ENCODE measurements around the gene MYB. TPM values are rescaled to one million over a fixed set of nuclear protein-coding genes. Genes with fewer than 3 reads are reported as not detected.
A peak's percentile ranks its signal among the peaks of the same experiment; 100 is the strongest.

MYB gene
- total and polyA plus RNA-seq, 9 donors: 0.40 to 1.5 (median 1.1) TPM

DNA sequence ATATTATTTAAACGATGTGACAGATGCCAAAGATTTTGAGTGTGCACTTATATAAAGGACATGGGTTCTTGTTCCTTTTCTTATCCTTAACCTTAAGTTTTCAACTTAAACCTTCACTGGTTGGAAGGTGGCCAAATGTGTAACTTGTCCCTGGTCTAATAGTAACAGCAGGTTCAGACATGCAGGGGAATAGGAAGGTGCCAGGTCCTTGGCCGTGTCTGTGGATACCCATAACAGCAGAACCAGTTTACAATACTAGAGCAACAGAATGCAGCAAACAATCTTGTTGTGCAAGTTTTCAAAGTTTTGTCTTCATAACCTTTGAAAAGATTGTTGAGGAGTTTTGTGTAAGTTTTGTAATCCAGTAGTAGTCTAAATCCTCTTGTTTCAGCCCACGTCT lies 4.4 kb downstream of the MYB start:
- Histone ChIP-seq H3K27ac (ENCODE audit: low read length) (no peak overlapping the region), H3K4me3 (ENCODE audit: low read length) (no peak overlapping the region), H3K4me1 (ENCODE audit: control insufficient read depth, insufficient read depth, low read length) (peaks cover 22% of the 10 kb centered on the region), H3K36me3 (ENCODE audit: control insufficient read depth, insufficient read depth, low read length) (no peaks in the 10 kb centered on the region), H3K27me3 (ENCODE audit: control insufficient read depth, insufficient read depth, low read length) (peaks cover 33% of the 10 kb centered on the region), H3K9me3 (replicated peaks; ENCODE audit: control insufficient read depth, low read depth, low read length) (no peaks in the 10 kb centered on the region)
- WGBS (ENCODE audit: insufficient coverage): no CpG with 5 or more reads among the region's 3 CpGs
- DNase-seq: no peak

DNA sequence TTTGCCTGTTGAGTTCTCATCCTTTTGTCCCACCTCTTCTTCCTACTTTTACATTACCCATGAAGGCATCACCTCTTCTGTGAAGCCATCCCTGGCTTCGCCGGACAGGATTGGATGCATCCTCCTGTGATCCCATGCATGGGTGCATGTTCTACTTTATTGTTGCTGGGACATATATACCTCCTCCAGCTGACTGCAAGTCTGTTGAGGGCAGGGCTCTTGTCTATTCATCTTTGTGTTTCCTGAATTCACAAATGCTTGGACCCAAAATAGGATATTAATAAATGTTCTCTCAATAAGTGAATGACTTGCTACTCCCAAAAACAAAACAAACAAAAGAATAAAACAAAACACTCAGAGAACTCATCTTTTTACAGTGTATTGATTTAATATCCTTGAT lies 5.1 kb downstream of the MYB start:
- no peak for DNase-seq
- no peak overlapping the region for H3K27ac ChIP-seq (ENCODE audit: low read length)
- peaks cover 22% of the 10 kb centered on the region for H3K4me1 ChIP-seq (ENCODE audit: control insufficient read depth, insufficient read depth, low read length)
- no peaks in the 10 kb centered on the region for H3K9me3 ChIP-seq (replicated peaks; ENCODE audit: control insufficient read depth, low read depth, low read length)
- H3K4me3 ChIP-seq (ENCODE audit: low read length): no peak overlapping the region
- 100% methylated on average over 2 of the region's 2 CpGs for WGBS (ENCODE audit: insufficient coverage)
- no peaks in the 10 kb centered on the region for H3K36me3 ChIP-seq (ENCODE audit: control insufficient read depth, insufficient read depth, low read length)
- peaks cover 31% of the 10 kb centered on the region for H3K27me3 ChIP-seq (ENCODE audit: control insufficient read depth, insufficient read depth, low read length)

- Histone ChIP-seq H3K27ac (ENCODE audit: low read length) (no peak overlapping the region), H3K36me3 (ENCODE audit: control insufficient read depth, insufficient read depth, low read length) (no peaks in the 10 kb centered on the region), H3K4me3 (ENCODE audit: low read length) (no peak overlapping the region), H3K9me3 (replicated peaks; ENCODE audit: control insufficient read depth, low read depth, low read length) (no peaks in the 10 kb centered on the region), H3K27me3 (ENCODE audit: control insufficient read depth, insufficient read depth, low read length) (peaks cover 21% of the 10 kb centered on the region), H3K4me1 (ENCODE audit: control insufficient read depth, insufficient read depth, low read length) (peaks cover 14% of the 10 kb centered on the region)
- DNase-seq: no peak
- no CpG with 5 or more reads among the region's 4 CpGs for WGBS (ENCODE audit: insufficient coverage)
Measured at GRCh38 chr6:135187372-135187771, 6.3 kb downstream of the MYB start.

- Histone ChIP-seq H3K4me1 (ENCODE audit: control insufficient read depth, insufficient read depth, low read length) (peaks cover 2% of the 10 kb centered on the region), H3K27me3 (ENCODE audit: control insufficient read depth, insufficient read depth, low read length) (peaks cover 8% of the 10 kb centered on the region), H3K27ac (ENCODE audit: low read length) (no peak overlapping the region), H3K4me3 (ENCODE audit: low read length) (no peak overlapping the region), H3K9me3 (replicated peaks; ENCODE audit: control insufficient read depth, low read depth, low read length) (no peaks in the 10 kb centered on the region), H3K36me3 (ENCODE audit: control insufficient read depth, insufficient read depth, low read length) (no peaks in the 10 kb centered on the region)
- 93% methylated on average over 2 of the region's 2 CpGs for WGBS (ENCODE audit: insufficient coverage)
- DNase-seq: no peak
Measured at GRCh38 chr6:135188718-135189117, 7.6 kb downstream of the MYB start.

- Histone ChIP-seq H3K4me3 (ENCODE audit: low read length) (no peak overlapping the region), H3K4me1 (ENCODE audit: control insufficient read depth, insufficient read depth, low read length) (no peaks in the 10 kb centered on the region), H3K27ac (ENCODE audit: low read length) (no peak overlapping the region), H3K27me3 (ENCODE audit: control insufficient read depth, insufficient read depth, low read length) (peaks cover 4% of the 10 kb centered on the region), H3K9me3 (replicated peaks; ENCODE audit: control insufficient read depth, low read depth, low read length) (no peaks in the 10 kb centered on the region), H3K36me3 (ENCODE audit: control insufficient read depth, insufficient read depth, low read length) (no peaks in the 10 kb centered on the region)
- no CpG with 5 or more reads among the region's 1 CpG for WGBS (ENCODE audit: insufficient coverage)
- no peak for DNase-seq
Measured at GRCh38 chr6:135189344-135189743, 8.2 kb downstream of the MYB start.

DNA sequence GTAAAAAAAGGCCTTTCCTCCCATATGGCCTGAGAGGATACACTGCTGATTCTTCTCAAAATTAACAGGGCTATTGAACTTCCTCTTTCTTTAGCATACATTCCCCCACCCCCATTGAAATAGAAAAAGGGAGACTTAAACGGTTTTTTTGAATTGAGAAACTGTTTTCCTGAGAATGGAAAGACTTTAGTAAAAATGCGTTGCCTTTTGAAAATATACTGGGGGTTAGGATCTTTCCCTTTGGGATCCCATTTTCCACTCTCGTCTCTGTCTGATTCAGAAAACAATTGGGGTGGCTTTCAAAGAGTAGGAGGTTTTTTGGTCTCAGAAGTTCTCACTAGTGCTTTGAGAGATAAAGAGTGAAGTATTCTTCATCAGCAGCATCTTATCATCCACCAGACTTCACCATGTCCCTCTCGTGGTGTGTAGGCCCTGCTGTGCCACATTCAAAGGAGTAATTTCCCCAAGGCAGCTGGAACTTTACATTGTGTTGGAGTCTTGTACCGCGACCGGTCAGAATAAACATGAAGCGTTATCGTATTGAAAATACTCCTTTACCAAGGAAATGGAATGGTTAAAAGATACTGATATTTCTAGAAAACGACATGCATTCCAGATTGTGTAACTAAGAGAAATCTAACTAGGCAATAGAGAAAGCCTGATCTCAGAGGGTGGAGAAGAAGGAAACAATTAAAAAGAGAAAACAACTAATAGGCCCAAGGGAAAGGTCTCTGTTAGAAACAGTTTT lies 10.6 kb downstream of the MYB start:
- Histone ChIP-seq H3K36me3 (ENCODE audit: control insufficient read depth, insufficient read depth, low read length) (no peaks in the 10 kb centered on the region), H3K9me3 (replicated peaks; ENCODE audit: control insufficient read depth, low read depth, low read length) (no peaks in the 10 kb centered on the region), H3K27ac (ENCODE audit: low read length) (no peak overlapping the region), H3K4me1 (ENCODE audit: control insufficient read depth, insufficient read depth, low read length) (no peaks in the 10 kb centered on the region), H3K4me3 (ENCODE audit: low read length) (no peak overlapping the region), H3K27me3 (ENCODE audit: control insufficient read depth, insufficient read depth, low read length) (no peaks in the 10 kb centered on the region)
- peak; percentile 27 for DNase-seq
- WGBS (ENCODE audit: insufficient coverage): 40% methylated on average over 1 of the region's 10 CpGs

DNA sequence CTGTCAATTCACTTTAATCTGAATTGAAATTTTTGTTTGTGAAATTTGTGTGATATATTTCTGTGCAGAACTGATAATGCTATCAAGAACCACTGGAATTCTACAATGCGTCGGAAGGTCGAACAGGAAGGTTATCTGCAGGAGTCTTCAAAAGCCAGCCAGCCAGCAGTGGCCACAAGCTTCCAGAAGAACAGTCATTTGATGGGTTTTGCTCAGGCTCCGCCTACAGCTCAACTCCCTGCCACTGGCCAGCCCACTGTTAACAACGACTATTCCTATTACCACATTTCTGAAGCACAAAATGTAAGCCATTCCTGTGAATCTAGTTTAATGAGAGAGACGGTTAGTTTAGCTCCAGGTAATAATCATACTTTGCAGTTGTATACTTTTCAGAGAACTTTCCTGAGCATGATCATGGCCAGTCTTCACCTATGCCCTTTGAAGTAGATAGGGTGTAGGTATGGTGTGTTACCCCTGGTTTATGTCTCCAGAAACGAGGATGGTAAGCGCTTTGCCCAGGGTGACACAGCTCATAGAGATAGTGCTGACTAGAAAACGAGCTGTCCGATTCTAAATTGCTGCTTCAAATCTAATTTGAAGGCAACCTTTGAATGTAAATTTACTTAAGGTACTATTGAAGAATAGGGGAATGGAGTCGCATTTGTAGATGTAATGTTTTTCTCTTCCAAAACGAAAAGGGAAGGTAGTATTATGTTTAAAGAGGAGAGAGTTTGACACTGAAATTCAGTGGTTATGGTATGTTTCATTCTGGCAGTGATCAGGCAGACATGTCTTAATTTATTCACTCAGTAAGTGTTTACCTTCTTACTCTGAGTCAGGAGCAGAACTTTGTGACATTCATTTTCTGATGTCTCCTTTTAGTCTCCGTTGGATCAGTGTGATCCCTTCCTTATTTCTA lies 11.4 kb downstream of the MYB start:
- H3K27me3 ChIP-seq (ENCODE audit: control insufficient read depth, insufficient read depth, low read length): no peaks in the 10 kb centered on the region
- no peaks in the 10 kb centered on the region for H3K36me3 ChIP-seq (ENCODE audit: control insufficient read depth, insufficient read depth, low read length)
- H3K9me3 ChIP-seq (replicated peaks; ENCODE audit: control insufficient read depth, low read depth, low read length): no peaks in the 10 kb centered on the region
- H3K27ac ChIP-seq (ENCODE audit: low read length): no peak overlapping the region
- DNase-seq: no peak
- WGBS (ENCODE audit: insufficient coverage): 89% methylated on average over 7 of the region's 13 CpGs
- no peak overlapping the region for H3K4me3 ChIP-seq (ENCODE audit: low read length)
- H3K4me1 ChIP-seq (ENCODE audit: control insufficient read depth, insufficient read depth, low read length): no peaks in the 10 kb centered on the region

- Histone ChIP-seq H3K27me3 (ENCODE audit: control insufficient read depth, insufficient read depth, low read length) (no peaks in the 10 kb centered on the region), H3K36me3 (ENCODE audit: control insufficient read depth, insufficient read depth, low read length) (no peaks in the 10 kb centered on the region), H3K27ac (ENCODE audit: low read length) (no peak overlapping the region), H3K4me1 (ENCODE audit: control insufficient read depth, insufficient read depth, low read length) (no peaks in the 10 kb centered on the region), H3K4me3 (ENCODE audit: low read length) (no peak overlapping the region), H3K9me3 (replicated peaks; ENCODE audit: control insufficient read depth, low read depth, low read length) (no peaks in the 10 kb centered on the region)
- DNase-seq: no peak
- WGBS (ENCODE audit: insufficient coverage): no CpG with 5 or more reads among the region's 1 CpG
Measured at GRCh38 chr6:135193221-135193620, 12.1 kb downstream of the MYB start.

DNA sequence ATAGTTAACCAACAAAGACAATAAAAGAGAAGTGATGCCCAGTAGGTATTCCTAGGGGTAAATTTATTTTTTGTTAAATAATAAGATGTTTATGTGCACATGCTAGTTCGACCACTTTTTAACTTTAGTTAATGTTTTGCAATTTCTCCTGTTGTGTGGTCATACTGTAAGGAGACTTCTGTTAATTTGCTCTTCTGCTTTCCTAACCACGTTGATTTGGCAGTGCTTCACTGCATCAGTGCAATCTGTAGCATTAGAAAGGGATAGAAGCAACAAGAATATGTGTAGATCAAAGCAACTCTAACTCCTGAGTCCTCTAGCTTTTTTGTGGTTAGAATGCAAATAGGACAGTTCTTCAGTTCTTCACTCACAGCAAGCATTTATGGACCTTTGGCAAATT lies 13.9 kb downstream of the MYB start:
- DNase-seq: no peak
- no peaks in the 10 kb centered on the region for H3K36me3 ChIP-seq (ENCODE audit: control insufficient read depth, insufficient read depth, low read length)
- H3K27ac ChIP-seq (ENCODE audit: low read length): no peak overlapping the region
- 72% methylated on average over 2 of the region's 2 CpGs for WGBS (ENCODE audit: insufficient coverage)
- no peaks in the 10 kb centered on the region for H3K4me1 ChIP-seq (ENCODE audit: control insufficient read depth, insufficient read depth, low read length)
- no peaks in the 10 kb centered on the region for H3K9me3 ChIP-seq (replicated peaks; ENCODE audit: control insufficient read depth, low read depth, low read length)
- H3K27me3 ChIP-seq (ENCODE audit: control insufficient read depth, insufficient read depth, low read length): no peaks in the 10 kb centered on the region
- H3K4me3 ChIP-seq (ENCODE audit: low read length): no peak overlapping the region

- DNase-seq: no peak
- Histone ChIP-seq H3K4me1 (ENCODE audit: control insufficient read depth, insufficient read depth, low read length) (no peaks in the 10 kb centered on the region), H3K36me3 (ENCODE audit: control insufficient read depth, insufficient read depth, low read length) (peaks cover 2% of the 10 kb centered on the region), H3K27ac (ENCODE audit: low read length) (no peak overlapping the region), H3K9me3 (replicated peaks; ENCODE audit: control insufficient read depth, low read depth, low read length) (no peaks in the 10 kb centered on the region), H3K27me3 (ENCODE audit: control insufficient read depth, insufficient read depth, low read length) (no peaks in the 10 kb centered on the region), H3K4me3 (ENCODE audit: low read length) (no peak overlapping the region)
- 97% methylated on average over 3 of the region's 6 CpGs for WGBS (ENCODE audit: insufficient coverage)
Measured at GRCh38 chr6:135195522-135195921, 14.4 kb downstream of the MYB start.
